WTC11 (cell line): ENCODE data around the gene RAB34. TPM values are rescaled to one million over a fixed set of nuclear protein-coding genes. Genes with fewer than 3 reads are reported as not detected.

ENCODE experiments used
- ATAC-seq: fragments of 200-7000 bp; cut with Tn5 transposase; 2 replicates; pipeline ENCODE4 v1.10.0; 2021; ENCODE audit warnings: mild to moderate bottlenecking, moderate library complexity
- CTCF ChIA-PET: fragments of 300-600 bp; sonication (Branson Sonifier 250); formaldehyde crosslinking; loops from one replicate; lab custom pipeline; 2021; ENCODE audit warnings: antibody characterized with exemption; lab: Charles Lee
- POLR2A ChIA-PET: fragments of 350-600 bp; sonication (Branson Sonifier 250); formaldehyde crosslinking; loops from one replicate; lab custom pipeline; 2021; ENCODE audit warnings: antibody characterized with exemption; lab: Charles Lee
- DNase-seq: peaks from one replicate; pipeline ENCODE4 v3.0.0; 2021; ENCODE audit warnings: low spot score
- H3K27ac Mint-ChIP-seq: 2 replicates; pipeline ENCODE4 v1.8.0; 2021; ENCODE audit warnings: mixed read lengths
- H3K27me3 Mint-ChIP-seq: 2 replicates; pipeline ENCODE4 v1.8.0; 2021; ENCODE audit warnings: low read depth, mild to moderate bottlenecking, moderate library complexity, mixed read lengths
- H3K36me3 Mint-ChIP-seq: 2 replicates; pipeline ENCODE4 v1.8.0; 2021; ENCODE audit warnings: mixed read lengths
- H3K4me1 Mint-ChIP-seq: 2 replicates; pipeline ENCODE4 v1.8.0; 2022; ENCODE audit warnings: mixed read lengths
- H3K4me3 Mint-ChIP-seq: 2 replicates; pipeline ENCODE4 v1.8.0; 2021; ENCODE audit warnings: mild to moderate bottlenecking, moderate library complexity, mixed read lengths
- H3K9me3 Mint-ChIP-seq: 2 replicates; pipeline ENCODE4 v1.8.0; 2021; ENCODE audit warnings: mixed read lengths
- ATF2 ChIP-seq: sonication (generic); formaldehyde crosslinking; IDR thresholded peaks from 2 replicates; pipeline ENCODE4 v1.8.1; 2022; ENCODE audit warnings: low read depth, missing genetic modification reagents, borderline replicate concordance
- CBFB ChIP-seq: sonication (generic); formaldehyde crosslinking; IDR thresholded peaks from 2 replicates; pipeline ENCODE4 v1.8.1; 2022; ENCODE audit warnings: mild to moderate bottlenecking, low read depth, missing genetic modification reagents
- E2F4 ChIP-seq: sonication (generic); formaldehyde crosslinking; IDR thresholded peaks from 2 replicates; pipeline ENCODE4 v1.8.1; 2022; ENCODE audit warnings: low read depth, mild to moderate bottlenecking, moderate library complexity, missing genetic modification reagents, borderline replicate concordance
- HMGA2 ChIP-seq: fragments of 250-450 bp; sonication (Bioruptor Pico); IDR thresholded peaks from 2 replicates; pipeline ENCODE4 v1.4.0; 2021; ENCODE audit warnings: mild to moderate bottlenecking, moderate library complexity
- HMGXB4 ChIP-seq: sonication (generic); formaldehyde crosslinking; IDR thresholded peaks from 2 replicates; pipeline ENCODE4 v1.8.1; 2023; ENCODE audit warnings: mild to moderate bottlenecking, moderate library complexity, missing genetic modification reagents
- IRF1 ChIP-seq: sonication (generic); formaldehyde crosslinking; IDR thresholded peaks from 2 replicates; pipeline ENCODE4 v1.8.0; 2023; ENCODE audit warnings: missing genetic modification reagents
- KAT7 ChIP-seq: sonication (generic); formaldehyde crosslinking; IDR thresholded peaks from 2 replicates; pipeline ENCODE4 v1.8.1; 2023; ENCODE audit warnings: missing genetic modification reagents, mild to moderate bottlenecking, borderline replicate concordance
- PRDM15 ChIP-seq: sonication (generic); formaldehyde crosslinking; IDR thresholded peaks from 2 replicates; pipeline ENCODE4 v1.8.0; 2022; ENCODE audit warnings: missing genetic modification reagents
- PRRX2 ChIP-seq: fragments of 250-450 bp; sonication (Bioruptor Pico); IDR thresholded peaks from 2 replicates; pipeline ENCODE4 v1.8.0; 2021; ENCODE audit warnings: mild to moderate bottlenecking
- SMAD3 ChIP-seq: sonication (generic); formaldehyde crosslinking; IDR thresholded peaks from 2 replicates; pipeline ENCODE4 v1.8.0; 2022; ENCODE audit warnings: missing genetic modification reagents, mild to moderate bottlenecking, borderline replicate concordance
- SMAD4 ChIP-seq: sonication (generic); formaldehyde crosslinking; IDR thresholded peaks from 2 replicates; pipeline ENCODE4 v1.8.0; 2022; ENCODE audit warnings: mild to moderate bottlenecking, missing genetic modification reagents
- TCF7 ChIP-seq: sonication (generic); formaldehyde crosslinking; IDR thresholded peaks from 2 replicates; pipeline ENCODE4 v1.8.0; 2022; ENCODE audit warnings: mild to moderate bottlenecking, low read depth, missing genetic modification reagents, moderate library complexity
- USF1 ChIP-seq: sonication (generic); formaldehyde crosslinking; IDR thresholded peaks from 2 replicates; pipeline ENCODE4 v1.8.0; 2022; ENCODE audit warnings: mild to moderate bottlenecking, missing genetic modification reagents
- ZBTB43 ChIP-seq: sonication (generic); formaldehyde crosslinking; IDR thresholded peaks from 2 replicates; pipeline ENCODE4 v1.8.1; 2023; ENCODE audit warnings: mild to moderate bottlenecking, missing genetic modification reagents
- ZMAT4 ChIP-seq: fragments of 250-450 bp; sonication (Bioruptor Pico); IDR thresholded peaks from 2 replicates; pipeline ENCODE4 v1.9.0; 2021; ENCODE audit warnings: mild to moderate bottlenecking
- ZNF232 ChIP-seq: sonication (generic); formaldehyde crosslinking; IDR thresholded peaks from 2 replicates; pipeline ENCODE4 v1.8.0; 2022; ENCODE audit warnings: mild to moderate bottlenecking, missing genetic modification reagents
- ZNF423 ChIP-seq: fragments of 250-450 bp; sonication (Bioruptor Pico); IDR thresholded peaks from 2 replicates; pipeline ENCODE4 v2.1.2; 2022; ENCODE audit warnings: mild to moderate bottlenecking, moderate library complexity
- ZNF512 ChIP-seq: sonication (generic); formaldehyde crosslinking; IDR thresholded peaks from 2 replicates; pipeline ENCODE4 v1.8.1; 2022; ENCODE audit warnings: missing genetic modification reagents, borderline replicate concordance
- ZSCAN18 ChIP-seq: fragments of 250-450 bp; sonication (Bioruptor Pico); IDR thresholded peaks from 2 replicates; pipeline ENCODE4 v2.1.2; 2022; ENCODE audit warnings: mild to moderate bottlenecking, moderate library complexity
- total RNA-seq: library from RNA; stranded (reverse); gene quantifications from 3 replicates; pipeline ENCODE4 v1.2.3, GENCODE V29; 2021

Gene RAB34
- total RNA-seq, 1 experiment from 2014 or later, result 181 TPM

- TF ChIP-seq ZNF512 (CRISPR knock-in tag) (no peak), ZSCAN18 (CRISPR knock-in tag) (no peak), PRRX2 (CRISPR knock-in tag) (no peak), USF1 (CRISPR knock-in tag) (no peak), PRDM15 (CRISPR knock-in tag) (no peak)
Observed at GRCh38 chr17:28715217-28715616, 2.5 kb downstream of the RAB34 start (continued).

GRCh38 chr17:28714281-28714680 is 3.4 kb downstream of the RAB34 start:
- DNase-seq (no peak), ATAC-seq (no peak)
- Mint-ChIP-seq H3K4me3 (no peak overlapping the region; the same call in 1 of the 2 replicates), H3K9me3 (no peaks in the 10 kb centered on the region), H3K4me1 (peaks cover 28% of the 10 kb centered on the region), H3K36me3 (peaks cover 23% of the 10 kb centered on the region), H3K27me3 (no peaks in the 10 kb centered on the region), H3K27ac (no peak overlapping the region)
- ChIA-PET CTCF (no interaction called here), POLR2A (no interaction called here)
- no peak for TF ChIP-seq E2F4 (CRISPR knock-in tag)
- TF ChIP-seq ZMAT4 (CRISPR knock-in tag), result no peak
- no peak for TF ChIP-seq ZNF232 (CRISPR knock-in tag)
- TF ChIP-seq ZNF423 (CRISPR knock-in tag), result no peak
- TF ChIP-seq CBFB, result no peak
- TF ChIP-seq HMGXB4 (CRISPR knock-in tag), result no peak
- TF ChIP-seq PRRX2 (CRISPR knock-in tag), result no peak
- no peak for TF ChIP-seq SMAD3 (CRISPR knock-in tag)
- TF ChIP-seq ZBTB43 (CRISPR knock-in tag), result no peak
- no peak for TF ChIP-seq TCF7 (CRISPR knock-in tag)
- no peak for TF ChIP-seq HMGA2 (CRISPR knock-in tag)
- no peak for TF ChIP-seq SMAD4 (CRISPR knock-in tag)
- no peak for TF ChIP-seq ATF2
- TF ChIP-seq IRF1 (CRISPR knock-in tag), result no peak
- TF ChIP-seq KAT7 (CRISPR knock-in tag), result no peak
